22Rv1 (cell line): ENCODE results near the gene RPL10.
A peak's percentile ranks its signal among the peaks of the same experiment; 100 is the strongest.

Source experiments
- H3K27ac ChIP-seq: fragments of 450-650 bp; 2 replicates; pipeline ENCODE4 v1.5.1; 2017
- CTCF ChIP-seq: fragments of 450-650 bp; IDR thresholded peaks from 2 replicates; pipeline ENCODE4 v1.5.1; 2017; ENCODE audit warnings: mild to moderate bottlenecking
- ZFX ChIP-seq: fragments of 450-650 bp; IDR thresholded peaks from 2 replicates; pipeline ENCODE4 v1.6.1; 2017; ENCODE audit warnings: antibody characterized with exemption, borderline replicate concordance

RPL10 gene

GRCh38 chrX:154396973-154397887, 947 bp upstream of the RPL10 start:
- no peak for TF ChIP-seq ZFX
- TF ChIP-seq CTCF, result no peak
- H3K27ac ChIP-seq, result peak overlapping the region; percentile 93

GRCh38 chrX:154398668-154399526, 720 bp downstream of the RPL10 start:
- peak overlapping the region; percentile 93 for H3K27ac ChIP-seq
- no peak for TF ChIP-seq ZFX
- peak; percentile 82 for TF ChIP-seq CTCF

GRCh38 chrX:154399527-154400368, 1.6 kb downstream of the RPL10 start:
- TF ChIP-seq ZFX, result no peak
- peak overlapping the region; percentile 93 for H3K27ac ChIP-seq

- H3K27ac ChIP-seq, result peak overlapping the region; percentile 93
Observed at GRCh38 chrX:154400369-154400817, 2.2 kb downstream of the RPL10 start.

- H3K27ac ChIP-seq, result peak overlapping the region; percentile 93
- TF ChIP-seq CTCF (no peak), ZFX (no peak)
Observed at GRCh38 chrX:154401045-154401799, 3.0 kb downstream of the RPL10 start.

- peak overlapping the region; percentile 93 for H3K27ac ChIP-seq
- TF ChIP-seq ZFX (no peak), CTCF (no peak)
Observed at GRCh38 chrX:154401918-154402621, 3.9 kb downstream of the RPL10 start.

- TF ChIP-seq CTCF (no peak), ZFX (no peak)
- H3K27ac ChIP-seq, result peak overlapping the region; percentile 93
Observed at GRCh38 chrX:154402622-154403127, 4.5 kb downstream of the RPL10 start.
